Kidney glomerular epithelial cell (primary cell): Measurements from ENCODE around the gene IPO11.
"Not testable (repeated sequence)": the region's sequence is repeated elsewhere in the genome, so short reads cannot be mapped to it uniquely, and the experiment has no call there.

ENCODE experiments used
- DNase-seq: peaks from one replicate; lab custom pipeline; 2025; lab: John Stamatoyannopoulos, UW

The IPO11 gene

GRCh38 chr5:62514510-62515119 is 102.1 kb downstream of the IPO11 start:
- DNase-seq = no peak

GRCh38 chr5:62520812-62521211 is 108.2 kb downstream of the IPO11 start:
- DNase-seq = not testable (repeated sequence)

- no peak for DNase-seq
These were observed 108.8 kb downstream of the IPO11 start for GRCh38 chr5:62521319-62521718.

- no peak for DNase-seq
These were observed 110.2 kb downstream of the IPO11 start for GRCh38 chr5:62522811-62523210.

GRCh38 chr5:62533597-62533996 is 121.0 kb downstream of the IPO11 start:
- no peak for DNase-seq

- no peak for DNase-seq
These were observed 122.1 kb downstream of the IPO11 start for GRCh38 chr5:62534461-62535236.

- DNase-seq = no peak
These were observed 123.7 kb downstream of the IPO11 start for GRCh38 chr5:62536232-62536631.

- no peak for DNase-seq
These were observed 124.2 kb downstream of the IPO11 start for GRCh38 chr5:62536783-62537182.

GRCh38 chr5:62538017-62538942 is 125.7 kb downstream of the IPO11 start:
- no peak for DNase-seq

GRCh38 chr5:62542720-62543119 is 130.2 kb downstream of the IPO11 start:
- no peak for DNase-seq

- no peak for DNase-seq
These were observed 135.5 kb downstream of the IPO11 start for GRCh38 chr5:62547945-62548630.

GRCh38 chr5:62550103-62550502 is 137.5 kb downstream of the IPO11 start:
- DNase-seq = no peak

GRCh38 chr5:62555930-62556329 is 143.4 kb downstream of the IPO11 start:
- DNase-seq = no peak

GRCh38 chr5:62558941-62559340 is 146.4 kb downstream of the IPO11 start:
- DNase-seq = no peak

GRCh38 chr5:62560786-62561185 is 148.2 kb downstream of the IPO11 start:
- DNase-seq = no peak

GRCh38 chr5:62561896-62562295 is 149.3 kb downstream of the IPO11 start:
- DNase-seq = no peak

GRCh38 chr5:62562867-62563266 is 150.3 kb downstream of the IPO11 start:
- no peak for DNase-seq

GRCh38 chr5:62564101-62564500 is 151.5 kb downstream of the IPO11 start:
- no peak for DNase-seq

GRCh38 chr5:62565740-62566139 is 153.2 kb downstream of the IPO11 start:
- not testable (repeated sequence) for DNase-seq

GRCh38 chr5:62568143-62568542 is 155.6 kb downstream of the IPO11 start:
- DNase-seq = no peak

- DNase-seq = no peak
These were observed 156.4 kb downstream of the IPO11 start for GRCh38 chr5:62568800-62569432.

GRCh38 chr5:62569470-62569869 is 156.9 kb downstream of the IPO11 start:
- DNase-seq = no peak
